ENCODE measurements around the gene TPP1. TPM values are rescaled to one million over a fixed set of nuclear protein-coding genes. Genes with fewer than 3 reads are reported as not detected.

Gene TPP1
- total and polyA plus RNA-seq, 2 donors (not counting 1 experiment from before 2014, with no cell fraction given) = 127 to 136 TPM

DNA sequence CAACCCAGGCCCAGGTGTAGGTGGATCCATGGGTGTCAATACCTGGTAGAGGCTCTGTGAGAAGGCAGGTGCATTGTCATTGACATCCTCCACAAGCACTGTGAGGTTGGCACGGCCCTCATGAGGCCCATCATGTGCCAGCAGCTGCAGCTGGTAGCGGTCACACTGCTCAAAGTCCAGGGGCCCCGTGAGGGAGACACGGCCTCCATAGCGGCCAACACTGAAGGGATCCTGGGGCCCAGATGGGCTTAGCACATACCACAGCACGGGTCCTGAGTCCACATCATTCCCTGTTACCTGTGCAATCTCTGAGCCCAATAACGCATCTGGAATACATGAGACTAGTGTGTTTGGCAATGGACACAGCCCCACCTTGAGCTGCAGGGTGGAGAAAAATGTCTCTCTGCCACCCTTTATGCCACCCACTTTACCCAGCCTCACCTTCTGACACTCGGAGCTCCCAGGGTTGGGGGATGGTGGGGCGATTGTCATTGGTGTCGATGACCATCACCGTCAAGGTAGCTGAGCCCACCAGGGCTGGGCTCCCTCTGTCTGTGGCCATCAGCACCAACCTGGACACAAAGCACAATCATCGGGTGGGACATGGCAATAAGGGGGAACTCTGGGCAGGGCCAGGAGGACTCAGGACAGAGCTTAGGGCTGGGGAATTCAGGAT, 6.1 kb upstream of the TPP1 start:
- no peaks in the 10 kb centered on the region for H3K79me2 ChIP-seq (ENCODE audit: control insufficient read depth, insufficient read depth, low read length)
- H3K4me3 ChIP-seq (replicated peaks in 1 of 4; ENCODE audit: control extremely low read depth in 1 of 4, insufficient read depth in 1 of 4, low read depth in 3 of 4, low read length in 4 of 4) = no peak overlapping the region
- TF ChIP-seq, protein P1, sequence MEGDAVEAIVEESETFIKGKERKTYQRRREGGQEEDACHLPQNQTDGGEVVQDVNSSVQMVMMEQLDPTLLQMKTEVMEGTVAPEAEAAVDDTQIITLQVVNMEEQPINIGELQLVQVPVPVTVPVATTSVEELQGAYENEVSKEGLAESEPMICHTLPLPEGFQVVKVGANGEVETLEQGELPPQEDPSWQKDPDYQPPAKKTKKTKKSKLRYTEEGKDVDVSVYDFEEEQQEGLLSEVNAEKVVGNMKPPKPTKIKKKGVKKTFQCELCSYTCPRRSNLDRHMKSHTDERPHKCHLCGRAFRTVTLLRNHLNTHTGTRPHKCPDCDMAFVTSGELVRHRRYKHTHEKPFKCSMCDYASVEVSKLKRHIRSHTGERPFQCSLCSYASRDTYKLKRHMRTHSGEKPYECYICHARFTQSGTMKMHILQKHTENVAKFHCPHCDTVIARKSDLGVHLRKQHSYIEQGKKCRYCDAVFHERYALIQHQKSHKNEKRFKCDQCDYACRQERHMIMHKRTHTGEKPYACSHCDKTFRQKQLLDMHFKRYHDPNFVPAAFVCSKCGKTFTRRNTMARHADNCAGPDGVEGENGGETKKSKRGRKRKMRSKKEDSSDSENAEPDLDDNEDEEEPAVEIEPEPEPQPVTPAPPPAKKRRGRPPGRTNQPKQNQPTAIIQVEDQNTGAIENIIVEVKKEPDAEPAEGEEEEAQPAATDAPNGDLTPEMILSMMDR (conservative IDR thresholded peaks at IDR 0.05 in 1 of 2, IDR thresholded peaks at IDR 0.05 in 1 of 2; ENCODE audit: low read depth in 1 of 2, low read length in 2 of 2) = no peak
- no peak for TF ChIP-seq EZH2 (IDR thresholded peaks at IDR 0.05; ENCODE audit: low read length, missing control alignments)
- no peak overlapping the region for H3K27ac ChIP-seq (ENCODE audit: insufficient read depth, low read length)
- H3K27me3 ChIP-seq (ENCODE audit: control insufficient read depth, insufficient read depth, low read length) = no peaks in the 10 kb centered on the region
- H4K20me1 ChIP-seq (ENCODE audit: control insufficient read depth, extremely low read depth, insufficient read depth, low read length) = no peaks in the 10 kb centered on the region
- H3K9ac ChIP-seq (ENCODE audit: insufficient read depth, low read length) = no peak overlapping the region
- no peaks in the 10 kb centered on the region for H3K9me3 ChIP-seq (ENCODE audit: control insufficient read depth, insufficient read depth, low read depth, low read length)
- H3K4me2 ChIP-seq (ENCODE audit: extremely low read depth, insufficient read depth, low read length) = no peak overlapping the region
- no peak for DNase-seq (ENCODE audit: low read depth in 2 of 2)
- H2AFZ ChIP-seq (ENCODE audit: low read length) = no peak overlapping the region
- H3K4me1 ChIP-seq (ENCODE audit: control insufficient read depth, extremely low read depth, insufficient read depth, low read length) = no peaks in the 10 kb centered on the region
- H3K36me3 ChIP-seq (ENCODE audit: control insufficient read depth, insufficient read depth, low read length) = no peaks in the 10 kb centered on the region

DNA sequence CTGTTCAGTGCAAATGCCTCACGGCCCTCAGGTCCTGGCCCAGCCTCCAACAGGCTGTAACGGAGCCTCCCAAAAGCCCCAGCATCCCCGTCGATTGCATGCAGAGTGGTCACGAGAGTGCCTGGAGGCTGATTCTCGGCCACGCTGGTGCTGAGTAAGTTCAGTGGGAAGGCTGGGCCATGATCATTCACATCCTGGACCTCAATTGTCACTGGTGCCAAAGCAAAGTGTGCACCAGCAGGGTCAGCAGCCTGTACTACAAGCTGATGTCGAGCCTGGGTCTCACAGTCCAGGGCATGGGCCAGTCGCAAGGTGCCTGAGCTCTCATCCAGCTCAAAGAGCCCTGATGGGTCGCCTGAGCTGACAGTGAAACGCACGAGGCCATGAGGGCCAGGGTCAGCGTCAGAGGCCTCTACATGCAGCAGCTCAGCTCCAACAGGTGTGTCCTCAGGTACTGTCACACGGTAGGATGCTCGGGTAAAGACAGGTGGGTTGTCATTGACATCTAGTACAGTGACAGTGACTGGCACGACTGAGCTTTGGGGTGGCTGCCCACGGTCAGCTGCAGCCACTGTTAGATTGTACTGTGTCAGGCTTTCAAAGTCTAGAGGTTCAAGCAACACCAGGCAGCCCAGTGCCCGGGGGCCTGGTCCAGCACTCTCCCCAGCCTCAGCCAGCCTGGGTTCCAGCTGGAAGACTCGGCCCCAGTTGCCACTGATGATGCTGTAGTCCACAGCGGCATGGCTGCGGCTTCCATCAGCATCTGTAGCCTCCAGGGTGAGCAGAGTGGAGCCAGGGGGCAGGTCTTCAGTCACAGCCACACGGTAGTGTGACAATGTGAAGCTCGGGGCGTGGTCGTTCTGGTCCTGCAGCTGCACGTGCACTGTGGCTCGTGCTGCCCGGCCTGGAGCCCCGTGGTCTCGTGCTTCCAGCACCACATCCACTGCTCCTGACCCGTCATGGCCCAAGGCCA, 4.5 kb upstream of the TPP1 start:
- H3K79me2 ChIP-seq (ENCODE audit: control insufficient read depth, insufficient read depth, low read length) = peaks cover 5% of the 10 kb centered on the region
- no peaks in the 10 kb centered on the region for H3K36me3 ChIP-seq (ENCODE audit: control insufficient read depth, insufficient read depth, low read length)
- H3K27ac ChIP-seq (ENCODE audit: insufficient read depth, low read length) = no peak overlapping the region
- no peak overlapping the region for H2AFZ ChIP-seq (ENCODE audit: low read length)
- no peak overlapping the region for H3K4me2 ChIP-seq (ENCODE audit: extremely low read depth, insufficient read depth, low read length)
- TF ChIP-seq EZH2 (IDR thresholded peaks at IDR 0.05; ENCODE audit: low read length, missing control alignments) = no peak
- TF ChIP-seq, protein P1 (conservative IDR thresholded peaks at IDR 0.05 in 1 of 2, IDR thresholded peaks at IDR 0.05 in 1 of 2; ENCODE audit: low read depth in 1 of 2, low read length in 2 of 2) = no peak
- no peak for DNase-seq (ENCODE audit: low read depth in 2 of 2)
- no peaks in the 10 kb centered on the region for H3K4me1 ChIP-seq (ENCODE audit: control insufficient read depth, extremely low read depth, insufficient read depth, low read length)
- H3K9ac ChIP-seq (ENCODE audit: insufficient read depth, low read length) = no peak overlapping the region
- no peaks in the 10 kb centered on the region for H3K27me3 ChIP-seq (ENCODE audit: control insufficient read depth, insufficient read depth, low read length)
- H3K4me3 ChIP-seq (replicated peaks in 1 of 4; ENCODE audit: control extremely low read depth in 1 of 4, insufficient read depth in 1 of 4, low read depth in 3 of 4, low read length in 4 of 4) = no peak overlapping the region
- no peaks in the 10 kb centered on the region for H3K9me3 ChIP-seq (ENCODE audit: control insufficient read depth, insufficient read depth, low read depth, low read length)
- no peaks in the 10 kb centered on the region for H4K20me1 ChIP-seq (ENCODE audit: control insufficient read depth, extremely low read depth, insufficient read depth, low read length)
